A549 treated with RU486 at 1 μM for 4 hours (cell line): ENCODE measurements around the gene RASSF4. TPM values are rescaled to one million over a fixed set of nuclear protein-coding genes. Genes with fewer than 3 reads are reported as not detected.

Experiments used
- total RNA-seq: library from RNA; stranded (reverse); fragments of 200-300 nt; extraction: Qiagen RNA extraction; gene quantifications from 5 replicates; pipeline ENCODE4 v1.2.3, GENCODE V29; 2022; ENCODE audit warnings: low read depth

The RASSF4 gene
- total RNA-seq, result 1.1 to 2.0 TPM (median 1.4 TPM) in 5 replicates

GRCh38 chr10:44959247-44960087 is at the start of gene RASSF4:
Gene RASSF4, plus strand, starts transcription at chr10:44959802. Its CDS starts 10,401 bp downstream, at chr10:44970203.

GRCh38 chr10:44911081-44911540 is 48.5 kb upstream of the RASSF4 start, which contains the start of gene TMEM72:
Gene TMEM72, plus strand, starts transcription at chr10:44911337. Its CDS starts 176 bp downstream, at chr10:44911513.

GRCh38 chr10:44978570-44979280 is 19.1 kb downstream of the RASSF4 start, which contains the start of gene DEPP1:
Gene DEPP1, minus strand, starts transcription at chr10:44978809. Its CDS starts 779 bp downstream, at chr10:44978030.

GRCh38 chr10:45000752-45001380 is 41.3 kb downstream of the RASSF4 start, which contains the start of gene ZNF22:
Gene ZNF22, plus strand, starts transcription at chr10:45000923. Its CDS starts 2,446 bp downstream, at chr10:45003369.

Other genes starting within 250 kb of the RASSF4 start
- gene TMEM72, start 48.5 kb upstream of the RASSF4 start, total RNA-seq, result not detected in 5 replicates
- 0.81 to 1.7 TPM (median 1.6 TPM) in 5 replicates for gene DEPP1, start 19.0 kb downstream of the RASSF4 start, total RNA-seq
- 3.2 to 7.0 TPM (median 6.7 TPM) in 5 replicates for gene ZNF22, start 41.1 kb downstream of the RASSF4 start, total RNA-seq